GM12878 (cell line): ENCODE measurements around the gene OR52B2.

Experiments used
- CBX3 ChIP-seq: fragments of 200-600 bp; sonication (generic); IDR thresholded peaks from 2 replicates; pipeline ENCODE4 v1.6.1; 2016; ENCODE audit warnings: low read depth, borderline replicate concordance
- CHD2 ChIP-seq: IDR thresholded peaks from 2 replicates; pipeline ENCODE4 v1.6.1; 2011; ENCODE audit warnings: low read depth, low read length, improper control_type of control experiment, borderline replicate concordance
- CREM ChIP-seq: IDR thresholded peaks from 2 replicates; pipeline ENCODE4 v1.6.1; 2014; ENCODE audit warnings: antibody characterized with exemption, low read depth
- E4F1 ChIP-seq: fragments of 450-650 bp; IDR thresholded peaks from 2 replicates; pipeline ENCODE4 v1.6.1; 2018; ENCODE audit warnings: borderline replicate concordance, mild to moderate bottlenecking; ENCODE audit not compliant: partially characterized antibody
- EGR1 ChIP-seq, 2 experiments: IDR thresholded peaks; 1 replicate in 1 of 2; 2 replicates in 1 of 2; pipeline ENCODE4 v1.6.1; 2011 to 2012; ENCODE audit warnings: low read depth in 2 of 2, low read length in 2 of 2, borderline replicate concordance in 1 of 2, mild to moderate bottlenecking in 1 of 2, moderate library complexity in 1 of 2
- GABPA ChIP-seq: IDR thresholded peaks from 2 replicates; pipeline ENCODE4 v1.6.1; 2014; ENCODE audit warnings: antibody characterized with exemption, low read depth, mild to moderate bottlenecking, inconsistent platforms
- JUND ChIP-seq: IDR thresholded peaks from 2 replicates; pipeline ENCODE4 v1.6.1; 2012; ENCODE audit warnings: low read depth, mild to moderate bottlenecking, low read length, improper control_type of control experiment, moderate library complexity
- KDM1A ChIP-seq: fragments of 200-600 bp; sonication (generic); IDR thresholded peaks from 2 replicates; pipeline ENCODE4 v1.6.1; 2016; ENCODE audit warnings: borderline replicate concordance
- MXI1 ChIP-seq: fragments of 150-350 bp; IDR thresholded peaks from 2 replicates; pipeline ENCODE4 v1.6.1; 2011; ENCODE audit warnings: low read depth, mild to moderate bottlenecking, inconsistent platforms, low read length, improper control_type of control experiment
- SIX5 ChIP-seq: IDR thresholded peaks from 2 replicates; pipeline ENCODE4 v1.6.1; 2011; ENCODE audit warnings: mild to moderate bottlenecking, low read depth, low read length, moderate library complexity; ENCODE audit not compliant: severe bottlenecking
- TAF1 ChIP-seq: IDR thresholded peaks from 2 replicates; pipeline ENCODE4 v1.6.1; 2011; ENCODE audit warnings: mild to moderate bottlenecking, low read depth, low read length, borderline replicate concordance
- ZNF24 ChIP-seq: fragments of 450-650 bp; IDR thresholded peaks from 2 replicates; pipeline ENCODE4 v1.6.1; 2017; ENCODE audit warnings: antibody characterized with exemption, mild to moderate bottlenecking
- TF ChIP-seq, protein P1 (sequence below), 3 experiments: IDR thresholded peaks in 2 of 3; conservative IDR thresholded peaks in 1 of 3; 2 replicates each; pipeline ENCODE4 v1.5.1; 2011; ENCODE audit warnings: low read depth in 3 of 3, low read length in 3 of 3, mild to moderate bottlenecking in 3 of 3, control low read depth in 2 of 3, moderate library complexity in 2 of 3, inconsistent platforms in 1 of 3, mixed read lengths in 1 of 3; ENCODE audit not compliant: control insufficient read depth in 2 of 3, insufficient read depth in 1 of 3; ENCODE audit errors: extremely low read depth in 1 of 3

DNA sequence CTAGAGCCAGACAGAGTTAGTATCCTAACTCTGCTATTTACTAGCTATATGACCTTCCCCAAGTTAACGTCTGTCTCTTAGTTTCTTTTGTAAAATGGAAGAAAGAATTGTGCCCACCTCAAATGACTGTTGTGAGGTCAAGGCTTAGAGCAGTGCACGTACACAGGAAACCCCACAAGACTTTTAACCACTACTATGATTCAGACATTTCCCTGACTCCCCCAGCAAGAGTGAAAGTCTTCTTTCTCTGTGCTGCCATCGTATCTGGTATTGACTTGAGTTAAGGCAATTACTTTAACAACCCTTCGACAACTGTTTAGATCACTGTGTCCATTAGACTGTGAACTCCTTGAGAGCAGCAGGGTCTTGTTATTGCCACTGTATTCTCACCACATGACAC lies 26.3 kb upstream of the OR52B2 start:
- TF ChIP-seq CBX3 (no peak), TAF1 (no peak), GABPA (no peak), EGR1 (IDR thresholded peaks at IDR 0.05; ENCODE audit: borderline replicate concordance in 1 of 2, low read depth in 2 of 2, low read length in 2 of 2) (no peak), SIX5 (no peak), ZNF24 (no peak), CHD2 (no peak), CREM (no peak), KDM1A (no peak), MXI1 (no peak), JUND (no peak), E4F1 (no peak)
- TF ChIP-seq, protein P1, sequence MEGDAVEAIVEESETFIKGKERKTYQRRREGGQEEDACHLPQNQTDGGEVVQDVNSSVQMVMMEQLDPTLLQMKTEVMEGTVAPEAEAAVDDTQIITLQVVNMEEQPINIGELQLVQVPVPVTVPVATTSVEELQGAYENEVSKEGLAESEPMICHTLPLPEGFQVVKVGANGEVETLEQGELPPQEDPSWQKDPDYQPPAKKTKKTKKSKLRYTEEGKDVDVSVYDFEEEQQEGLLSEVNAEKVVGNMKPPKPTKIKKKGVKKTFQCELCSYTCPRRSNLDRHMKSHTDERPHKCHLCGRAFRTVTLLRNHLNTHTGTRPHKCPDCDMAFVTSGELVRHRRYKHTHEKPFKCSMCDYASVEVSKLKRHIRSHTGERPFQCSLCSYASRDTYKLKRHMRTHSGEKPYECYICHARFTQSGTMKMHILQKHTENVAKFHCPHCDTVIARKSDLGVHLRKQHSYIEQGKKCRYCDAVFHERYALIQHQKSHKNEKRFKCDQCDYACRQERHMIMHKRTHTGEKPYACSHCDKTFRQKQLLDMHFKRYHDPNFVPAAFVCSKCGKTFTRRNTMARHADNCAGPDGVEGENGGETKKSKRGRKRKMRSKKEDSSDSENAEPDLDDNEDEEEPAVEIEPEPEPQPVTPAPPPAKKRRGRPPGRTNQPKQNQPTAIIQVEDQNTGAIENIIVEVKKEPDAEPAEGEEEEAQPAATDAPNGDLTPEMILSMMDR (IDR thresholded peaks at IDR 0.05 in 2 of 3, conservative IDR thresholded peaks at IDR 0.05 in 1 of 3; ENCODE audit: control insufficient read depth in 2 of 3, extremely low read depth in 1 of 3, insufficient read depth in 1 of 3, low read depth in 3 of 3, low read length in 3 of 3), result no peak
